AG04450 (cell line): ENCODE results near the gene CDH13. TPM values are rescaled to one million over a fixed set of nuclear protein-coding genes. Genes with fewer than 3 reads are reported as not detected.

Experiments
- CTCF ChIA-PET: fragments of 300-600, 350-600 bp; formaldehyde crosslinking; extraction: SDS; loops from one replicate; lab custom pipeline; 2022; ENCODE audit warnings: antibody characterized with exemption, inconsistent platforms; lab: Charles Lee
- POLR2A ChIA-PET: fragments of 350-600 bp; formaldehyde crosslinking; extraction: SDS; loops from one replicate; lab custom pipeline; 2021; ENCODE audit warnings: antibody characterized with exemption, inconsistent platforms; lab: Yijun Ruan, JAX
- DNase-seq: peaks from one replicate; pipeline ENCODE4 v3.0.0-alpha.2; 2011; ENCODE audit warnings: low read depth, low spot score
- H3K27ac ChIP-seq: one replicate; pipeline ENCODE4 v1.5.1; 2012; ENCODE audit warnings: low read depth, low read length, control low read depth
- H3K27me3 ChIP-seq: one replicate; pipeline ENCODE4 v1.6.0; 2012; ENCODE audit warnings: low read length; ENCODE audit not compliant: control insufficient read depth, insufficient read depth
- H3K4me3 ChIP-seq: 2 replicates; pipeline ENCODE4 v1.5.1; 2011; ENCODE audit warnings: mild to moderate bottlenecking, low read depth, low read length, control low read depth
- H3K9me3 ChIP-seq: 2 replicates; pipeline ENCODE4 v1.5.1; 2012; ENCODE audit warnings: low read length; ENCODE audit not compliant: control insufficient read depth, insufficient read depth
- polyA plus RNA-seq: library from polyadenylated mRNA; depleted of rRNA; stranded (reverse); fragments of >200 nt; gene quantifications from 2 replicates; pipeline ENCODE4 v1.2.3, GENCODE V29; 2011
- TF ChIP-seq, protein P1 (sequence below): IDR thresholded peaks from 2 replicates; pipeline ENCODE4 v1.5.1; 2011; ENCODE audit warnings: low read depth, low read length, control low read depth, inconsistent platforms

CDH13 gene
- polyA plus RNA-seq, 1 experiment = 55.0 TPM

DNA sequence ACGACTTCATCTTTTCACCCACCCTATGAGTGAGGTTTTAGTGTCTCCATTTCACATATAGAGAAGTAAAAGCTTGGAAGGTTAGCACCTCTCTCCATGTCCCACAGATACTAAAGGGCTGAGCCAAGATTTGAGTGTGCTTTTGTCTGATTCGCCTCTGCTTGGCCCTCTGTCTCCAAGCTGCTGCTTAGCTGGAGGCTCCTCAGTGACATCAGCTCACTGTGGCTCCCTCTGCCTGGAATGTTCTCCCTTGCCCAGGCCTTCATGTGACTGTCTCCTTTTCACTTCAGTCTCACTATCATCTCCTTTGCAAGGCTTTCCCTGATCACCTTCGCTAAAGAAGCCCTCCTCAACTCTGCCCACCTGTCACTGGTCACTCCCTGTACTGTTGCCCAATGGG is 1096.5 kb downstream of the CDH13 start:
- Histone ChIP-seq H3K27me3 (no peaks in the 10 kb centered on the region), H3K27ac (no peak overlapping the region), H3K9me3 (peaks cover 4% of the 10 kb centered on the region; the same call in 1 of the 2 replicates), H3K4me3 (no peak overlapping the region)
- TF ChIP-seq, protein P1, sequence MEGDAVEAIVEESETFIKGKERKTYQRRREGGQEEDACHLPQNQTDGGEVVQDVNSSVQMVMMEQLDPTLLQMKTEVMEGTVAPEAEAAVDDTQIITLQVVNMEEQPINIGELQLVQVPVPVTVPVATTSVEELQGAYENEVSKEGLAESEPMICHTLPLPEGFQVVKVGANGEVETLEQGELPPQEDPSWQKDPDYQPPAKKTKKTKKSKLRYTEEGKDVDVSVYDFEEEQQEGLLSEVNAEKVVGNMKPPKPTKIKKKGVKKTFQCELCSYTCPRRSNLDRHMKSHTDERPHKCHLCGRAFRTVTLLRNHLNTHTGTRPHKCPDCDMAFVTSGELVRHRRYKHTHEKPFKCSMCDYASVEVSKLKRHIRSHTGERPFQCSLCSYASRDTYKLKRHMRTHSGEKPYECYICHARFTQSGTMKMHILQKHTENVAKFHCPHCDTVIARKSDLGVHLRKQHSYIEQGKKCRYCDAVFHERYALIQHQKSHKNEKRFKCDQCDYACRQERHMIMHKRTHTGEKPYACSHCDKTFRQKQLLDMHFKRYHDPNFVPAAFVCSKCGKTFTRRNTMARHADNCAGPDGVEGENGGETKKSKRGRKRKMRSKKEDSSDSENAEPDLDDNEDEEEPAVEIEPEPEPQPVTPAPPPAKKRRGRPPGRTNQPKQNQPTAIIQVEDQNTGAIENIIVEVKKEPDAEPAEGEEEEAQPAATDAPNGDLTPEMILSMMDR = no peak
- POLR2A ChIA-PET = no interaction called here
- CTCF ChIA-PET = no interaction called here
- DNase-seq = no peak

GRCh38 chr16:83723901-83724300 is 1097.1 kb downstream of the CDH13 start:
- CTCF ChIA-PET = no interaction called here
- Histone ChIP-seq H3K27me3 (no peaks in the 10 kb centered on the region), H3K27ac (no peak overlapping the region), H3K4me3 (no peak overlapping the region), H3K9me3 (peaks cover 4% of the 10 kb centered on the region; the same call in 1 of the 2 replicates)
- TF ChIP-seq, protein P1 = no peak
- POLR2A ChIA-PET = no interaction called here
- DNase-seq = no peak

DNA sequence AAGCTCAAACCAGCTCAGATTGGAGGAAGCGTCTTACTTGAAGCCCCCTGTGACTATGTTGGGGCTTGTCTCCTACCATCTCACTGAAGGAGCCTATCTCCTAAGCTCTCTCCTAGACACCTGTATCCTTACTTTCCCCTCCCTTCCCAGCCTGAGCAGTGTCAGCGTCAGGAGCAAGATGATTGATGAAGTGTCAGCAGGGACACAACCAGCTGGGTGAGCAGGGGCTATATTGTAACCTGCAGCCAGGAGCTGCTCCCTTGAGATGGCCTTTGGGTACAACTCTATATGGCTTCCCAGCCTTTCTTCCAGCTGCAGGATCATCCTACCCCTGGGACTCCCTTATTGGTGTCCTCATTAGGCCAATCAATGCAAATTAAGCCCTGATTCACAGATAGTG is 1097.8 kb downstream of the CDH13 start:
- CTCF ChIA-PET = no interaction called here

GRCh38 chr16:83725313-83725712 is 1098.5 kb downstream of the CDH13 start:
- DNase-seq = no peak
- no peak overlapping the region for H3K27ac ChIP-seq
- TF ChIP-seq, protein P1 = no peak
- H3K9me3 ChIP-seq = peaks cover 4% of the 10 kb centered on the region; the same call in 1 of the 2 replicates
- no peaks in the 10 kb centered on the region for H3K27me3 ChIP-seq
- POLR2A ChIA-PET = no interaction called here
- H3K4me3 ChIP-seq = no peak overlapping the region
- CTCF ChIA-PET = no interaction called here

More for the DNA sequence above, 1097.8 kb downstream of the CDH13 start:
- Histone ChIP-seq H3K9me3 (peaks cover 4% of the 10 kb centered on the region; the same call in 1 of the 2 replicates), H3K27me3 (no peaks in the 10 kb centered on the region), H3K4me3 (no peak overlapping the region), H3K27ac (no peak overlapping the region)
- POLR2A ChIA-PET = no interaction called here
- TF ChIP-seq, protein P1 = no peak
- no peak for DNase-seq

DNA sequence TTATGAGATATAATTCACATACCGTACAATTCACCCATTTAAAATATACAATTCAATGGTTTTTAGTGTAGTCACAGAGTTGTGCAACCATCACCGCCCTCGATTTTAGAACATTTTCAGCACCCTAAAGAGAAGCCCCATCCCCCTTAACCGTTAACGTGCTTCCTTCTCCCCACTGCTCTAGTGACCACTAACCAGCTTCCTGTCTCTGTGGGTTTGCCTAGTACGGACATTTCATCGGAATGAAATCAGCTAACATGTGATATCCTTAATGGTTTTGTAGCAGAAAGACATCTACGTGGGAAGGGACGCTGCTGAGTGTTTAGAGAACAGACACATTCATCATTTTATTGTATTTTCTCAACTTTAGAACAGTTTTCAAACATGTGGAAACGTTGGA is 1100.2 kb downstream of the CDH13 start:
- ChIA-PET CTCF (no interaction called here), POLR2A (interaction anchor here (0.7 kb wide), 1 partner anchor 16 kb away, joined by 3 read pairs; no protein-coding TSS in a partner anchor)
- peak; percentile 18 for DNase-seq
- Histone ChIP-seq H3K27me3 (no peaks in the 10 kb centered on the region), H3K27ac (no peak overlapping the region), H3K9me3 (peaks cover 4% of the 10 kb centered on the region; the same call in 1 of the 2 replicates), H3K4me3 (no peak overlapping the region)
- TF ChIP-seq, protein P1 = no peak
